K562 (cell line): ENCODE results near the gene TALDO1. TPM values are rescaled to one million over a fixed set of nuclear protein-coding genes. Genes with fewer than 3 reads are reported as not detected.
A peak's percentile ranks its signal among the peaks of the same experiment; 100 is the strongest.

ENCODE experiments used
- CUX1 ChIP-seq: fragments of 200-800 bp; sonication (Bioruptor generic); IDR thresholded peaks from 2 replicates; pipeline ENCODE4 v1.6.1; 2016; ENCODE audit warnings: missing genetic modification characterization, missing compliant biosample characterization
- PHF8 ChIP-seq: fragments of 200-600 bp; sonication (generic); IDR thresholded peaks from 2 replicates; pipeline ENCODE4 v1.6.1; 2012; ENCODE audit warnings: mixed run types, mild to moderate bottlenecking, inconsistent platforms, low read length, moderate library complexity, borderline replicate concordance
- RBBP5 ChIP-seq: fragments of 200-600 bp; sonication (generic); IDR thresholded peaks from 2 replicates; pipeline ENCODE4 v1.6.1; 2012; ENCODE audit warnings: borderline replicate concordance, mild to moderate bottlenecking, low read length, control low read depth, inconsistent platforms; ENCODE audit not compliant: insufficient read depth, poor library complexity, severe bottlenecking
- THAP7 ChIP-seq: fragments of 250-450 bp; sonication (Bioruptor Pico); IDR thresholded peaks from 2 replicates; pipeline ENCODE4 v1.5.0; 2021
- ZBTB33 ChIP-seq: sonication (generic); formaldehyde crosslinking; IDR thresholded peaks from 2 replicates; pipeline ENCODE4 v1.8.1; 2023; ENCODE audit warnings: mild to moderate bottlenecking, missing genetic modification reagents
- ZFX ChIP-seq: sonication (generic); formaldehyde crosslinking; IDR thresholded peaks from 2 replicates; pipeline ENCODE4 v1.8.0; 2022; ENCODE audit warnings: mild to moderate bottlenecking, missing genetic modification reagents, moderate library complexity
- ZNF175 ChIP-seq: fragments of 200-800 bp; sonication (Bioruptor generic); IDR thresholded peaks from 2 replicates; pipeline ENCODE4 v1.6.1; 2016; ENCODE audit warnings: low read depth, mild to moderate bottlenecking, missing genetic modification characterization, missing compliant biosample characterization
- ZNF253 ChIP-seq: fragments of 250-450 bp; sonication (Bioruptor Pico); conservative IDR thresholded peaks from 2 replicates; pipeline ENCODE4 v1.6.1; 2021; ENCODE audit warnings: mild to moderate bottlenecking
- ZNF639 ChIP-seq, 2 experiments: fragments of 200-800 bp in 1 of 2; sonication (Bioruptor generic) in 1 of 2; sonication (generic) in 1 of 2; formaldehyde crosslinking in 1 of 2; IDR thresholded peaks in 1 of 2; conservative IDR thresholded peaks in 1 of 2; 2 replicates each; pipeline versions ENCODE4 v1.5.0 to v1.6.1; 2016 to 2020; ENCODE audit warnings: missing compliant biosample characterization in 1 of 2, missing genetic modification characterization in 1 of 2, missing genetic modification reagents in 1 of 2
- ZNF695 ChIP-seq: fragments of 450-650 bp; formaldehyde crosslinking; IDR thresholded peaks from 2 replicates; pipeline ENCODE4 v1.4.0; 2020; ENCODE audit warnings: mild to moderate bottlenecking, moderate library complexity
- polyA plus RNA-seq, 8 experiments: library from polyadenylated mRNA; depleted of rRNA in 4 of 8; stranded (reverse) in 5 of 8; unstranded in 3 of 8; fragments of >200 nt; fragmentation: Nextera tagmentation in 2 of 8; fragmentation: Illumina TruSeq in 1 of 8; extraction: Ambion mirVana in 2 of 8; extraction: Trizol in 1 of 8; gene quantifications; 2 replicates each; pipeline versions ENCODE4 v1.2.1 to v1.2.3, GENCODE V29; 2011 to 2014; ENCODE audit warnings: inconsistent platforms in 1 of 8, missing spikeins in 1 of 8
- total RNA-seq, 7 experiments: library from RNA; depleted of rRNA in 6 of 7; stranded (reverse); fragments of >200 nt in 6 of 7; fragmentation: Illumina TruSeq in 2 of 7; extraction: Trizol in 2 of 7; gene quantifications; 2 replicates each; pipeline versions ENCODE4 v1.2.1 to v1.2.3, GENCODE V29; 2011 to 2021; ENCODE audit warnings: low replicate concordance in 1 of 7
- TF ChIP-seq, protein P1 (sequence below): fragments of 250-450 bp; sonication (Bioruptor Pico); IDR thresholded peaks from 2 replicates; pipeline ENCODE4 v1.8.0; 2021; ENCODE audit warnings: borderline replicate concordance, mild to moderate bottlenecking, moderate library complexity; ENCODE audit not compliant: poor library complexity, severe bottlenecking
- TF ChIP-seq, protein P2 (sequence below): fragments of 250-450 bp; sonication (Bioruptor Pico); IDR thresholded peaks from 2 replicates; pipeline ENCODE4 v1.9.0; 2021; ENCODE audit warnings: mild to moderate bottlenecking
- TF ChIP-seq, protein P3 (sequence below): fragments of 450-650 bp; IDR thresholded peaks from 2 replicates; pipeline ENCODE4 v1.6.1; 2016

TALDO1 gene
- total and polyA plus RNA-seq, 9 of the 15 experiments (the other 6 are each of a cell fraction or from before 2014, with no cell fraction given), result 260 to 541 (median 441) TPM

GRCh38 chr11:705646-706438 lies 41.4 kb upstream of the TALDO1 start, which contains the start of gene EPS8L2 (continued):
- TF ChIP-seq THAP7 (CRISPR knock-in tag) (no peak), PHF8 (peak; percentile 50; the same call in 1 of the 2 replicates), ZNF175 (CRISPR knock-in tag) (no peak), ZFX (CRISPR knock-in tag) (peak; percentile 56), ZBTB33 (CRISPR knock-in tag) (peak; percentile 24; the same call in 1 of the 2 replicates), RBBP5 (peak; percentile 10), CUX1 (CRISPR knock-in tag) (no peak), ZNF253 (CRISPR knock-in tag) (no peak), ZNF695 (no peak), ZNF639 (CRISPR knock-in tag; conservative IDR thresholded peaks at IDR 0.05 in 1 of 2, IDR thresholded peaks at IDR 0.05 in 1 of 2) (no peak)
- TF ChIP-seq, protein P1, sequence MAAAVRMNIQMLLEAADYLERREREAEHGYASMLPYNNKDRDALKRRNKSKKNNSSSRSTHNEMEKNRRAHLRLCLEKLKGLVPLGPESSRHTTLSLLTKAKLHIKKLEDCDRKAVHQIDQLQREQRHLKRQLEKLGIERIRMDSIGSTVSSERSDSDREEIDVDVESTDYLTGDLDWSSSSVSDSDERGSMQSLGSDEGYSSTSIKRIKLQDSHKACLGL (CRISPR knock-in tag), result no peak
- TF ChIP-seq, protein P2, sequence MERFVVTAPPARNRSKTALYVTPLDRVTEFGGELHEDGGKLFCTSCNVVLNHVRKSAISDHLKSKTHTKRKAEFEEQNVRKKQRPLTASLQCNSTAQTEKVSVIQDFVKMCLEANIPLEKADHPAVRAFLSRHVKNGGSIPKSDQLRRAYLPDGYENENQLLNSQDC (CRISPR knock-in tag), result no peak
- TF ChIP-seq, protein P3, sequence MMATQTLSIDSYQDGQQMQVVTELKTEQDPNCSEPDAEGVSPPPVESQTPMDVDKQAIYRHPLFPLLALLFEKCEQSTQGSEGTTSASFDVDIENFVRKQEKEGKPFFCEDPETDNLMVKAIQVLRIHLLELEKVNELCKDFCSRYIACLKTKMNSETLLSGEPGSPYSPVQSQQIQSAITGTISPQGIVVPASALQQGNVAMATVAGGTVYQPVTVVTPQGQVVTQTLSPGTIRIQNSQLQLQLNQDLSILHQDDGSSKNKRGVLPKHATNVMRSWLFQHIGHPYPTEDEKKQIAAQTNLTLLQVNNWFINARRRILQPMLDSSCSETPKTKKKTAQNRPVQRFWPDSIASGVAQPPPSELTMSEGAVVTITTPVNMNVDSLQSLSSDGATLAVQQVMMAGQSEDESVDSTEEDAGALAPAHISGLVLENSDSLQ, result peak; percentile 24; the same call in 1 of the 2 replicates
